Stimulated activated naive CD8-positive, alpha-beta T cell treated with anti-CD3 and anti-CD28 coated beads, Interleukin-15, Interleukin-2, amounts not matched to agents 100 ng/mL and 50 ng/mL, for 24 hours (primary cell): ENCODE data around the gene RRP1B.

Source experiments
- H3K27ac Mint-ChIP-seq: one replicate; pipeline ENCODE4 v1.8.0; 2021; ENCODE audit warnings: mild to moderate bottlenecking, mixed read lengths
- H3K27me3 Mint-ChIP-seq: one replicate; pipeline ENCODE4 v1.8.0; 2021; ENCODE audit warnings: mixed read lengths
- H3K36me3 Mint-ChIP-seq: one replicate; pipeline ENCODE4 v1.8.0; 2021; ENCODE audit warnings: low read depth, mixed read lengths
- H3K4me1 Mint-ChIP-seq: one replicate; pipeline ENCODE4 v1.8.0; 2021; ENCODE audit warnings: low read depth, mixed read lengths
- H3K4me3 Mint-ChIP-seq: one replicate; pipeline ENCODE4 v1.8.0; 2021; ENCODE audit warnings: mild to moderate bottlenecking, mixed read lengths
- H3K9me3 Mint-ChIP-seq: one replicate; pipeline ENCODE4 v1.8.0; 2021; ENCODE audit warnings: mixed read lengths

RRP1B gene

GRCh38 chr21:43631411-43632107 lies 27.8 kb upstream of the RRP1B start:
- no peaks in the 10 kb centered on the region for H3K9me3 Mint-ChIP-seq
- no peak overlapping the region for H3K4me3 Mint-ChIP-seq
- no peaks in the 10 kb centered on the region for H3K27me3 Mint-ChIP-seq
- no peak overlapping the region for H3K27ac Mint-ChIP-seq
- no peaks in the 10 kb centered on the region for H3K36me3 Mint-ChIP-seq
- no peaks in the 10 kb centered on the region for H3K4me1 Mint-ChIP-seq

DNA sequence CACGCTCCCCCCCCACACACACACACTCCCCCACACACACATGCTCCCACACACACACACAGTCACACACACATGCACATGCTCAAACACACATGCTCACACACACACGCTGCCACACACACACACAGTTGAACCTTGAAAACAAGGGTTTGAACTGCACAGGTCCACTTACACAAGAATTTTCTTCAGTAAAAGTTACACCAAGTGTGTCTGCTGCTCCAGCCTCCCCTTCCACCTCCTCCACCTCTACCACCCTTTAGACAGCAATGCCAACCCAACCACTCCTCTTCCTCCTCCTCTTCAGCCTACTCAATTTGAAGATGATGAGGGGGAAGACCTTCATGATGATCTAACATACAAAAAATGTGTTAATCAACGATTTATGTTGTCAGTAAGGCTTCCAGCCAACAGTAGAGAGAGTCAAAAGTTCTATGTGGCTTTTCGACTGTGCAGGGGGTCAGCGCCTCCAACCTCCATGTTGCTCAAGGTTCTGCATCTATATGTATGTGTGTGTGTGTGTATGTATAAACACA lies 26.9 kb upstream of the RRP1B start:
- Mint-ChIP-seq H3K4me3 (no peak overlapping the region), H3K27me3 (no peaks in the 10 kb centered on the region), H3K9me3 (no peaks in the 10 kb centered on the region), H3K27ac (no peak overlapping the region), H3K36me3 (no peaks in the 10 kb centered on the region), H3K4me1 (no peaks in the 10 kb centered on the region)

GRCh38 chr21:43634618-43635017 lies 24.7 kb upstream of the RRP1B start:
- Mint-ChIP-seq H3K4me3 (no peak overlapping the region), H3K36me3 (no peaks in the 10 kb centered on the region)

GRCh38 chr21:43635436-43635835 lies 23.9 kb upstream of the RRP1B start:
- no peaks in the 10 kb centered on the region for H3K27me3 Mint-ChIP-seq

More at GRCh38 chr21:43634618-43635017, 24.7 kb upstream of the RRP1B start:
- no peaks in the 10 kb centered on the region for H3K27me3 Mint-ChIP-seq
- H3K4me1 Mint-ChIP-seq = peaks cover 7% of the 10 kb centered on the region
- H3K27ac Mint-ChIP-seq = no peak overlapping the region
- no peaks in the 10 kb centered on the region for H3K9me3 Mint-ChIP-seq

GRCh38 chr21:43637530-43638158 lies 21.7 kb upstream of the RRP1B start:
- no peak overlapping the region for H3K27ac Mint-ChIP-seq
- H3K9me3 Mint-ChIP-seq = no peaks in the 10 kb centered on the region
- no peaks in the 10 kb centered on the region for H3K27me3 Mint-ChIP-seq
- no peak overlapping the region for H3K4me3 Mint-ChIP-seq
- H3K36me3 Mint-ChIP-seq = no peaks in the 10 kb centered on the region
- peaks cover 9% of the 10 kb centered on the region for H3K4me1 Mint-ChIP-seq

More at GRCh38 chr21:43635436-43635835, 23.9 kb upstream of the RRP1B start:
- Mint-ChIP-seq H3K27ac (no peak overlapping the region), H3K36me3 (no peaks in the 10 kb centered on the region), H3K4me1 (peaks cover 9% of the 10 kb centered on the region), H3K4me3 (no peak overlapping the region), H3K9me3 (no peaks in the 10 kb centered on the region)

DNA sequence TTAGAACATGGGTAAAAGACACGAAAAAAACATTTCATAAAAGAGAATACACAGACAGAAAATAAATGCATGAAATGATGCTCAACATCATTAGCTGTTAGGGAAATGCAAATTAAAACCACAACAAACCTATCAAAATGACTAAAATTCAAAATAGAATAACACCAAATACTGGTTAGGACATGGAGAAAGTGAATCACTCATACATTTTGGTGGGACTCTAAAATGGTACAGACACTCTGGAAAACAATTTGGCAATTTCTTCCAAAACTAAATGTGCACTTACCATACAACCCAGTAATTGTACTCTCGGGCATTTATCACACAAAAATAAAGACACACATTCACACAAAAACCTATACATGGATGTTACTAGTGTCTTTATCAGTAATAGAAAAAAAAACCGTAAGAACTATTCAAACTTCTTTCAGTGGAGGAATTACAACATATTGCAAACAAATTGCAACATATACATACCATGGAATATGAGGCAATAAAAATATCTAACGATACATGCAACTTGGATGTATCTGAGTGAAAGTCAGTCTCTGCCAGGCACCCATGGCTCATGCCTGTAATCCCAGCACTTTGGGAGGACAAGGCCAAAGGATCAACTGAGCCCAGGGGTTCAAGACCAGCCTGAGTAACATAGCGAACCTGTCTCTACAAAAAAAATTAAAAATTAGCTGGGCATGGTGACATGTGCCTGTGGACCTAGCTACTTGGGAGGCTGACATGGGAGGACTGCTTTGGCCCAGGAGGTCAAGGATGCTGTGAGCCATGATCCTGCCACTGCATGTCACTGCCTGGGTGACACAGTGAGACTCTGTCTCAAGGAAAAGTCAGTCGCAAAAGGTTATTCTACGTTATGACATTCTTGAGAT lies 19.6 kb upstream of the RRP1B start:
- Mint-ChIP-seq H3K36me3 (no peaks in the 10 kb centered on the region), H3K4me3 (no peak overlapping the region), H3K4me1 (peaks cover 13% of the 10 kb centered on the region), H3K27ac (no peak overlapping the region), H3K27me3 (no peaks in the 10 kb centered on the region), H3K9me3 (no peaks in the 10 kb centered on the region)

- no peak overlapping the region for H3K27ac Mint-ChIP-seq
Observed at GRCh38 chr21:43640400-43640799, 19.0 kb upstream of the RRP1B start.

GRCh38 chr21:43643193-43643592 lies 16.2 kb upstream of the RRP1B start:
- Mint-ChIP-seq H3K9me3 (no peaks in the 10 kb centered on the region), H3K4me1 (peaks cover 32% of the 10 kb centered on the region), H3K27me3 (no peaks in the 10 kb centered on the region), H3K4me3 (no peak overlapping the region), H3K27ac (no peak overlapping the region), H3K36me3 (no peaks in the 10 kb centered on the region)

More at GRCh38 chr21:43640400-43640799, 19.0 kb upstream of the RRP1B start:
- Mint-ChIP-seq H3K9me3 (no peaks in the 10 kb centered on the region), H3K36me3 (no peaks in the 10 kb centered on the region), H3K27me3 (no peaks in the 10 kb centered on the region), H3K4me3 (no peak overlapping the region), H3K4me1 (peaks cover 17% of the 10 kb centered on the region)

DNA sequence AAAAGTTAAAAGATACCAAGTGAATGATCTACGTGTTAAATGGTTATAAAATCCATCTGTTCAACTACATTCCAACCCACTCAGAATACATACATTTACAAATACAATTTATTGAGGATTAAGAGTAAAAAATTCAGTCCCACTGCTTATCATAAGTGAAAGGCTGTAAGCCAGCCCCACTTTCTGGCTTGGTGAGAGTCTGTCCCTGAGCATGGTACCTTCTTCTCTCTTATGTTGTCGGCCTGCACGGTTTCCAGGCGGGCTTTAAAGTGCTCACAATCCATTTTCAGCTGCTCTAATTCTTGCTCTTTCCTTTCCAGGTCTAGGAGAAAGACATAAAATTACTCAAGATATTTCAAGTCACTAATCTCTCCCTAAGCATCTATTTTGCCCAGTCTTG lies 15.3 kb upstream of the RRP1B start:
- no peak overlapping the region for H3K4me3 Mint-ChIP-seq
- no peak overlapping the region for H3K27ac Mint-ChIP-seq
- no peaks in the 10 kb centered on the region for H3K27me3 Mint-ChIP-seq
- H3K36me3 Mint-ChIP-seq = no peaks in the 10 kb centered on the region
- peaks cover 31% of the 10 kb centered on the region for H3K4me1 Mint-ChIP-seq
- no peaks in the 10 kb centered on the region for H3K9me3 Mint-ChIP-seq

- Mint-ChIP-seq H3K27me3 (no peaks in the 10 kb centered on the region), H3K4me3 (no peak overlapping the region), H3K9me3 (no peaks in the 10 kb centered on the region), H3K4me1 (peaks cover 25% of the 10 kb centered on the region), H3K27ac (no peak overlapping the region), H3K36me3 (no peaks in the 10 kb centered on the region)
Observed at GRCh38 chr21:43644609-43645008, 14.8 kb upstream of the RRP1B start.

DNA sequence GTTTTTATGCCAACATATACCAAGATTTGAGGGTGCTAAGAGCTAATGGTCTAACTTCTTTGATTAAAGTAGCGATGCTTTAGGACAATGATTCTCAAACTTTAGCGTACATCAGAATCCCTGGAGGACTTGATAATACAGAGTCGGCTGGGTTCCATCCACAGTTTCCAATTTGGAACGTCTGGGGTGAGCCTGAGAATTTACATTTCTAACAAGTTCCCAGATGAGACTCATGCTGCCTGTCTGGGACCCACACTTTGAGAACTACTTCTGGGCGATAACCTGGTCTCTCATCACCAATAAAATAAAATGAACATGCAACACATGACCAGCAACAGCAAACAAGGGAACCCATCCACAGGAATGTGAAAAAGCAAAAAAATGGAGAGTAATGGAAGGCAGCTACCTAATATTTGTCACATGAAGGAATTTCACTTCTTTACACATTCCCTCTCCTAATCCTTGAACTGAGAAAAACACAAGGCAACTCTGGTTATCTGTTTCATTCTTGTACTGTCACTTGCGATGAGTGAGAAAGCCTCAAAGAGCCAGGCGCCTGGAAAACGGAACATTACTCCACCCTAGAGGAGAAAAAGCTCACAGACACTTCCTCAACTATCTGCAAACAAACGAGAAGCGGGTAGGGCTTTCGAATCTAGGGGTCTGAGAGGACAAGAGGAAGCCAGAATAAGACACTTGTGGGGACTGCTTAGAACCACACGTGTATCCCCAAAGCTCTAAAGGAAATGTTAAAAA lies 14.0 kb upstream of the RRP1B start:
- Mint-ChIP-seq H3K27ac (no peak overlapping the region), H3K4me1 (peaks cover 23% of the 10 kb centered on the region), H3K4me3 (peak overlapping the region; percentile 35), H3K27me3 (no peaks in the 10 kb centered on the region), H3K9me3 (no peaks in the 10 kb centered on the region), H3K36me3 (no peaks in the 10 kb centered on the region)

DNA sequence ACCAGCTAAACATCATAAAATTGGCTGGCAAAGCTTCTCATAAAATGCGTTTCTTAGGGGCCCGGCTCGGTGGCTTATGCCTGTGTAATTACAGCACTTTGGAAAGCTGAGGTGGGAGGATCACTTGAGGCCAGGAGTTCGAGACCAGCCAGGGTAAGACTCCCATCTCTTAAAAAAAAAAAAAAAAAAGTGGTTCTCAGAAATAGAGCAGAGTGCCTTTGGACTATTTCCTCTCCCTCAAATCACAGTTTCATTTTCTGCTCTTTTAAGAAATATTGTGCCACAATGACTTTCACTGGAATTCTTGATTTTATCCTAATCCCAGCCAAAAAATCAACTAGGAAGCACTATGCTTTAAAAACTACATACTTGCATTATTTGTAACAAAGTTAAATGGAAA lies 13.4 kb upstream of the RRP1B start:
- Mint-ChIP-seq H3K27ac (no peak overlapping the region), H3K27me3 (no peaks in the 10 kb centered on the region), H3K36me3 (no peaks in the 10 kb centered on the region), H3K4me3 (no peak overlapping the region), H3K4me1 (peaks cover 23% of the 10 kb centered on the region), H3K9me3 (no peaks in the 10 kb centered on the region)

DNA sequence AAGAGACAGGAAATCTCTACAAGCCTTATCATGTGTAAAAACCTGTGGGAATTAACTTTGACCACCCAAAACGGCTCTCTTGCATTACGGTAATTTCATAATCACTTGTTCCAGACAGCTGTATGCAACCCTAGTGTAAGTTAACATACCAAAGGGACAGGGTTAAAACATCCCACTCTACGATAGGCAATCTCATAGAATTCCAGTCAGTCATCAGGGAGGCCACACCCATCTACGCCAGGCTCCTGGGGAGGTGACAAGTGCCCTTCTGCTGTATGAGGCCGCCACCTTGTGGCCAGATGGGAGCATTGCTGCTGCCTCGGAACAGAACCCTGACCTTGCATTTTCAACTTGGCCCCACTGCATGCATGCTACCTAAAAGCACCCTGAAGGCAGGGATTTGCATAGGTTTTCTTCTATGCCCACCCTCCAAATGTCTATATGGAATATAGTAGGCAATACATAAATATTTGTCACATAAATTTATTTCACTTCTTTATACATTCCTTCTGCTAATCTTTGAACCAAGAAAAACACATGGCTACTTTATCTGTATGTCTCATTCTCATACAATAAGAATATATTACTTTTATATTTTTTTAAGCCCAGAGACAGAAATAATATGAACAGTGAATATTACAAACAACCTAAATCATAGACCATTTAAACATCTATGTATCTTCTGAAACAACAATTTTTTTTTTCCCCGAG lies 12.7 kb upstream of the RRP1B start:
- H3K27ac Mint-ChIP-seq = no peak overlapping the region
- no peaks in the 10 kb centered on the region for H3K9me3 Mint-ChIP-seq
- no peaks in the 10 kb centered on the region for H3K27me3 Mint-ChIP-seq
- no peaks in the 10 kb centered on the region for H3K36me3 Mint-ChIP-seq
- peak overlapping the region; percentile 40 for H3K4me3 Mint-ChIP-seq
- H3K4me1 Mint-ChIP-seq = peaks cover 23% of the 10 kb centered on the region

- Mint-ChIP-seq H3K27ac (no peak overlapping the region), H3K27me3 (no peaks in the 10 kb centered on the region), H3K9me3 (no peaks in the 10 kb centered on the region), H3K4me1 (peaks cover 23% of the 10 kb centered on the region), H3K36me3 (no peaks in the 10 kb centered on the region), H3K4me3 (no peak overlapping the region)
Observed at GRCh38 chr21:43648171-43648570, 11.2 kb upstream of the RRP1B start.
